ENCODE results near the gene IFT25.
"Not testable (repeated sequence)": the region's sequence is repeated elsewhere in the genome, so short reads cannot be mapped to it uniquely, and the experiment has no call there.

Gene IFT25

GRCh38 chr1:53945433-53946251 is at the start of gene IFT25:
IFT25 (minus strand) TSS chr1:53945699; CDS start chr1:53940082, 5,617 bp downstream.
- intact Hi-C loops (cut with DNase I; ENCODE audit: low total_unique reads), result loop anchor here (1.0 to 2.0 kb wide), 3 partner anchors 49 to 107 kb away; partner anchors contain the start of gene YIPF1
- Histone ChIP-seq H3K36me3 (no peaks in the 10 kb centered on the region), H3K27ac (peak within 1 kb of the TSS; percentile 90 to 93), H3K27me3 (no peaks in the 10 kb centered on the region), H3K4me3 (peak within 1 kb of the TSS; percentile 81 to 86), H3K4me1 (peaks cover 4 to 44% (median 27%) of the 10 kb centered on the region in 4 donors), H3K9me3 (no peaks in the 10 kb centered on the region)
- DNase-seq, result peak; percentile 95 to 98
- no peak for TF ChIP-seq CTCF (IDR thresholded peaks at IDR 0.05)

- H3K9me3 ChIP-seq; H3K36me3 ChIP-seq; H3K4me1 ChIP-seq; DNase-seq; H3K4me3 ChIP-seq; H3K27ac ChIP-seq; H3K27me3 ChIP-seq; intact Hi-C loops (cut with DNase I; ENCODE audit: low total_unique reads): not testable (repeated sequence)
These were observed 49.0 kb upstream of the IFT25 start for GRCh38 chr1:53994516-53994915.

GRCh38 chr1:53992085-53992874 is 46.8 kb upstream of the IFT25 start:
- no peak for TF ChIP-seq CTCF (IDR thresholded peaks at IDR 0.05)
- intact Hi-C loops (cut with DNase I; ENCODE audit: low total_unique reads), result no loop called here
- DNase-seq, result no peak

GRCh38 chr1:53987880-53988279 is 42.4 kb upstream of the IFT25 start:
- no peaks in the 10 kb centered on the region for H3K36me3 ChIP-seq
- no peak for TF ChIP-seq CTCF (IDR thresholded peaks at IDR 0.05)
- peaks cover 0 to 8% of the 10 kb centered on the region in 2 donors for H3K27me3 ChIP-seq
- intact Hi-C loops (cut with DNase I; ENCODE audit: low total_unique reads), result no loop called here
- H3K9me3 ChIP-seq, result no peaks in the 10 kb centered on the region
- H3K4me1 ChIP-seq, result peaks cover 0 to 2% (median under 1%) of the 10 kb centered on the region in 4 donors
- DNase-seq, result no peak
- H3K27ac ChIP-seq, result no peak overlapping the region
- H3K4me3 ChIP-seq, result no peak overlapping the region

More at GRCh38 chr1:53992085-53992874, 46.8 kb upstream of the IFT25 start:
- H3K36me3 ChIP-seq, result no peaks in the 10 kb centered on the region
- no peaks in the 10 kb centered on the region for H3K9me3 ChIP-seq
- H3K4me3 ChIP-seq, result no peak overlapping the region
- no peak overlapping the region for H3K27ac ChIP-seq
- no peaks in the 10 kb centered on the region for H3K4me1 ChIP-seq
- peaks cover 0 to 8% of the 10 kb centered on the region in 2 donors for H3K27me3 ChIP-seq

- Histone ChIP-seq H3K4me1 (peaks cover 0 to 13% (median 4%) of the 10 kb centered on the region in 4 donors), H3K36me3 (no peaks in the 10 kb centered on the region), H3K9me3 (no peaks in the 10 kb centered on the region), H3K27ac (no peak overlapping the region), H3K27me3 (no peaks in the 10 kb centered on the region), H3K4me3 (no peak overlapping the region)
- intact Hi-C loops (cut with DNase I; ENCODE audit: low total_unique reads), result no loop called here
- DNase-seq, result no peak
- no peak for TF ChIP-seq CTCF (IDR thresholded peaks at IDR 0.05)
These were observed 41.0 kb upstream of the IFT25 start for GRCh38 chr1:53986458-53986857.

GRCh38 chr1:53984726-53985125 is 39.2 kb upstream of the IFT25 start:
- intact Hi-C loops (cut with DNase I; ENCODE audit: low total_unique reads), result no loop called here
- H3K36me3 ChIP-seq, result no peaks in the 10 kb centered on the region
- no peak overlapping the region for H3K4me3 ChIP-seq
- no peak for TF ChIP-seq CTCF (IDR thresholded peaks at IDR 0.05)
- no peak for DNase-seq
- H3K9me3 ChIP-seq, result no peaks in the 10 kb centered on the region
- peaks cover 0 to 13% (median 4%) of the 10 kb centered on the region in 4 donors for H3K4me1 ChIP-seq
- no peak overlapping the region for H3K27ac ChIP-seq
- H3K27me3 ChIP-seq, result no peaks in the 10 kb centered on the region

All from tibial artery (tissue), 4 donors.